HK-2 (cell line): ENCODE results near the gene MSL1.
"Not testable (repeated sequence)": the region's sequence is repeated elsewhere in the genome, so short reads cannot be mapped to it uniquely, and the experiment has no call there.

Experiments
- DNase-seq: peaks from one replicate; pipeline ENCODE4 v3.0.0-alpha.2; 2018; ENCODE audit not compliant: unreplicated experiment

The MSL1 gene

DNA sequence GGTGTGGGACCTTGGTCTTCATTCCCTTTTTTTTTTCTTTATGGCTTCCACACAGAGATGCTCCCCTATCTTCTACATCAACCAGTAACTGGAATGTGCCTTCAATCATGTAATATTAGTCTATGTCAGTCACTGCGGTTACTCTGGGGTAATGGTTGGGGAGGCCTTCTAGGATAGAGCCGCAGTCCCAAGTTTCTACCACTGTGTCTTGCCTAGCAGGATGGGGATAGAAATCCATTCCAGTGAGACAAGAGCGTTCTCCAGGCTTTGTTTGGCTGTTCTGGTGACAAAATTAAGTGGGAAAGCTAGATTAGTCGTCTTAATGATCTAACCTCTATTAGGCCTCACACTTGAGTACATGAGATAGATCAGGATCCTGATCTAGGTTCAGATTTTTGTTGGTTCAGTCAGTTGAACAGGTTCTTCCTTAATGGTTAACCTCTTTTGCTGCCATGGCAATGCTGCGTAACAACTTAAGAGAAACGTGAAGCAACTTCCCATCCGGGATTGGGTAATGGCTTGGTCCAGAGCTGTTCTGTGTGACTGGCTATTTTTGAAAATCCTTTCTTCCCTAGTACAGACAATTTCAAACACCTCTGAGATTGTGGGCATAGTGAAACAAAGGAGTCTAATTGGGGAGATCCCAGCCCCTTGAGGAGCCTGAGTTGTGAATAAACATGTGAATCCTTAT lies 8.7 kb downstream of the MSL1 start:
- DNase-seq = no peak

DNA sequence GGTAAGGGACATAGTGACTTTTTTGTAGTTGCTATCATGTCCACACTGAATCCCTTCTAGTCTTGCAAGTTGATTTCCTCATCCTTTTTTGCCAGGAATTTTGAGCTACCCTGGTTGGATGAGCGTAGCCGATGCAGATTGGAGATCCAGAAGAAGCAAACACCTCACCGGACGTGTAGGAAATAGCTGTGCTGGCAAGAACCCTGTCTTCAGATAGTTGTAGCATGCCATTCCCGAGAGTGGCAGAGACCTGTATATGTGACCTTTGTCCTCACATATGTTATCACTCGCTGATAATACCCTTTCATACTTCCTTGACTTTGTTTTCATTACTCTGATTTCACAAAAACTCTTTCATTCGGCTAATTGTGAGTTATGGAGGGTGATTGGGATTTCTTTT lies 12.4 kb downstream of the MSL1 start:
- DNase-seq = no peak

DNA sequence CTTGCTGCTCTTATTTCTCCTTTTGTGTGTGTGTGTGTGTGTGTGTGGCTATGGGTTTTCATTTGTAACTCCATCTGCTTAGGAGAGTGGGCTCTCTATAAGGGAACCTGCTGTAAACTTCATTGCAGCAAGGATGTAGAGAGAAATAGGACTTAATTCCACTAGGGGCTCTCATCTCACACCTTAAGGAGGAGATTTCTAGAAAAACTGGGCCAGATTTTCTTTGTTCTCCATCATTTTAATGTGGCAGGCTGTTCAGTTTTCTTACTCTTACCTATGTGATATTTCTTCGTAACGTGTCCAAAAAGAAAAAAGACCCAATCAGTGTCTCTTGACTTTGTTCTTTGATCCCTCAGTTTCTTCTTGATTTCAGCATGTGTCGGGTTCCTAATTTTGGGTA lies 14.0 kb downstream of the MSL1 start:
- DNase-seq = no peak

DNA sequence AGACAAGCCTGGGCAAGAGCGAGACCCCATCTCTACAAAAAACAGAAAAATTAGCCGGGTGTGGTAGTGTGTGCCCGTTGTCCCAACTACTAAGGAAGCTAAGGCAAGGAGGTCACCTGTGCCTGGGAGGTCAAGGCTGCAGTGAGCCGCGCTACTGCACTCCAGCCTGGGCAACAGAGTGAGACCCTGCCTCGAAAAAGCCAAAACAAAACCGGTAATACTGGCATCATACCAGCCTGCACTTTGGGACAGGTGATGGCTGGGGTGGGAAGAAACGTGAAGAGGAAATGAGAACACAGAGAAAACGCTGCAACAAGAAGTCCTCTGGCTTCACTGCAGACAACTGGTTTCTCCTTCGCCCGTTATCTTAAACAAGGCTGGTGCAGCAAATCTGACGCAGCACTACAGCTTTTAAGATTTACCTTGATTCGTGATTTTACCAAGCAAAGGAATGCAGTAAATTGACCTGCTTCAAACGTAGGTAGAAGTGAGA lies 17.8 kb downstream of the MSL1 start:
- DNase-seq = no peak

DNA sequence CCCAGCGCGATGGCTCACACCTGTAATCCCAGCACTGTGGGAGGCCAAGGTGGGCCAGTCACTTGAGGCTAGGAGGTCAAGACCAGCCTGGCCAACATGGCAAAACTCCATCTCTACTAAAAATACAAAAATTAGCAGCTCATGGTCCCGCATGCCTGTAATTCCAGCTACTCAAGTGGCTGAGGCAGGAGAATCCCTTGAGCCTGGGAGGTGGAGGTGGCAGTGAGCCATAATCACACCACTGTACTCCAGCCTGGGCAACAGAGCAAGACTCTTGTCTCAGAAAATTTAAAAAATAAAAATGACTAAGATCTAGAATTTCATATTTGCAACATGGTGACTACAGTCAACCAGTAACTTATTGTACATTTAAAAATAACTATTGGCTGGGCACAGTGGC lies 21.4 kb downstream of the MSL1 start:
- not testable (repeated sequence) for DNase-seq

DNA sequence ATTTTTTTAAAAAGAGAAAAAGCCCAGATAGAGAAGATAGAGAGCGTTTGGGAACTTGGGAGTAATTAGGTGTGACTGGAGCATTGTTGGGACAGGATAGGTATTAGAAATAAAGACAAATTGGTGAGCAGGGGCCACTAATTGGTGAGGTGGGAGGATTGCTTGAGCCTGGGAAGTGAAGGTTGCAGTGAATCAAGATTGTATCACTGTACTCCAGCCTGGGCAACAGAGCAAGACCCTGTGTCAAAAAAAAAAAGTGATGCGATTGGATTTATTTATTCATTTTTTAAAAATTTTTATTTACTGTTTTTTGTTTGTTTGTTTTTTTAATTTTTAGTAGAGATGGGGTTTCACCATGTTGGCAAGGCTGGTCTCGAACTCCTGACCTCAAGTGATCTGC lies 23.7 kb downstream of the MSL1 start:
- no peak for DNase-seq

DNA sequence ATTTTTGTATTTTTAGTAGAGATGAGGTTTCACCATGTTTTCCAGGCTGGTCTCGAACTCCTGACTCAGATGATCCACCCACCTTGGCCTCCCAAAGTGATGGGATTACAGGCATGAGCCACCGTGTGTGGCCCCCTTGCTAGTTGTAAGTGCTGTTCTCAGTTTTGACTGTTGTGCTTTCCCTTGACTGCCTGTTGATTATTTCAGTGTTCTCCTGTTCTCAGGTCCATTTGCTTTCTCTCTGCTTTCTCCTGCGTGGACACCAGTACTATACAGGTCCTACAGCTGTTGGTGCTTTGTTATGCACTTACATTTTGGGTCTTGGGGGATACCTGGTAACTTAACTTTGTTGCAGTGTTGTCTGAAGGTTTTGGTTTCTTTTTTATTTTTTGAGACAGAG lies 26.8 kb downstream of the MSL1 start:
- no peak for DNase-seq

DNA sequence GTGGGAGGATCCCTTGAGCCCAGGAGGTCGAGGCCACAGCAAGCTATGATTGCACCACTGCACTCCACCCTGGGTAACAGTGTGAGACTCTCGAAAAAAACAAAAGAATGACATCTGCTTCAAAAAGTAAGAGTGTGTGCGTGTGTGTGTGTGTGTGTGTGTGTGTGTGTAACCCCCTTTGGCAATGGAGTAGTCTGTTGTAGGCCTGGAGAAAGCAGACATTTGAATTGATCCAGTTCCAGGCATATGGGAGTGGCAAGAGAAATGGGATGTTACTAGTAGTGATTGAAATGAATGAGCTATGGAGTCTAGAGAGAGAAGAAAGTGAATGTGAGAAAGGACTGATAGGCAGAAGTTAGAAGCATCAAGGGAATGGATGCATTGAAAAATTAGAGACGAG lies 28.5 kb downstream of the MSL1 start:
- DNase-seq = no peak

DNA sequence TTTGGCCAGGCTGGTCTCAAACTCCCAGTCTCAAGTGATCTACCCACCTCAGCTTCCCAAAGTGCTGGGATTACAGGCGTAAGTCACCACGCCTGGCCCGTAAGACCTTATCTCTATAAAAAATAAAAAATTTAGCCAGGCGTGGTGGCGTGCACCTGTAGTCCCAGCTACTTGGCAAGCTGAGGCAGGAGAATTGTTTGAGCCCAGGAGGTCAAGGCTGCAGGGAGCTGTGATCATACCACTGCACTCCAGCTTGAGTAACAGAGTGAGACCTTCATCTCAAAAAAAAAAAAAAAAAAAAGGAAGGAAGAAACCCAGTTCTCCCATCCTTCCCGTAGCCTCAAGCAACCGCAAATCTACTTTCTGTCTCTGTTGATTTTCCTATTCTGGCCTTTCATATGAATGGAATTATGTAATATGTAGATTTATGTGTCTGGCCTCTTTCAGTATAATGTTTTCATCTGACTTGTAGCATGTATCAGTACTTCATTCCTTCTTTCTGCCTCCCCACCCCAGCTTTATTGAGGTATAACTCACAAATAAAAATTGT lies 29.7 kb downstream of the MSL1 start:
- no peak for DNase-seq

DNA sequence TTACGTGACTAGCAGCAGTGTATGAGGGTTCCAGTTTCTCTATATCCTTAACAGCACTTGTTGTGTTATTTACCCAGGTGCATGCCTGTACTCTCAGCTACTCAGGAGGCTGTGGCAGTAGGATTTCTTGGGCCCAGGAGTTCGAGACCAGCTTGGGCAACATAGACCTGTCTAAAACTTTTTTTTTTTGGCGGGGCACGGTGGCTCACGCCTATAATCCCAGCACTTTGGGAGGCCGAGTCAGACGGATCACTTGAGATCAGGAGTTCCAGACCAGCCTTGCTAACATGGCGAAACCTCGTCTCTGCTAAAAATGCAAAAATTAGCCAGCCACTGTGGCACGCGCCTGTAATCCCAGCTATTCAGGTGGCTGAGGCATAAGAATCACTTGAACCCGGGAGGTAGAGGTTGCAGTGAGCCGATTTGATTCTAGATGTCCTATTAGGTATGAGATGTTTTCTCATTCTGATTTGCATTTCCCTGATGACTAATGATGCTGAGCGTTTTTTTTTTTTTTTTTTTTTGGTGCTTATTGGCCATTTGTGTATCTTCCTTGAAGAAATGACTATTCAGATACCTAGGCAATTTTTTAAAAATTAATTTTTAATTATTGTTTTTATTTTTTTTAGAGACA lies 31.9 kb downstream of the MSL1 start:
- no peak for DNase-seq

DNA sequence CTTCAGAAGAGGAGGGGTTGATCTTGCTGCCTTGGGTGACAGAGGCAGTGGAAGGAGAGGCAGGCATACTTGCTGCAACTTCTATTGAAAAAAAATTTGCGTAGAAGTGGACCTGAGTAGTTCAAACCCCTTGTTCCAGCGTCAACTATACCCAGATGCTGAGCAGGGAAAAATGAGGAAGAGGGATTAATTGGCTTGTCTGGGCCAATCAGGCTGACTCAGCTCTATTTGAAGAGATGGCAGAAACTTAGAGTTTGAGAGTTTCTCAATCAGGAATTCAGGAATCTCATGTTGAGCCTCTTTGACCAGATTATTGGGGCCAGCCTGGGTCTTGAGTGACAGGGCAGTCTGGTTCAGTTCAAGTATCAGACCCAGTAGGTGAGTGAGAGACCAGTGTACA lies 36.2 kb downstream of the MSL1 start:
- DNase-seq = no peak

DNA sequence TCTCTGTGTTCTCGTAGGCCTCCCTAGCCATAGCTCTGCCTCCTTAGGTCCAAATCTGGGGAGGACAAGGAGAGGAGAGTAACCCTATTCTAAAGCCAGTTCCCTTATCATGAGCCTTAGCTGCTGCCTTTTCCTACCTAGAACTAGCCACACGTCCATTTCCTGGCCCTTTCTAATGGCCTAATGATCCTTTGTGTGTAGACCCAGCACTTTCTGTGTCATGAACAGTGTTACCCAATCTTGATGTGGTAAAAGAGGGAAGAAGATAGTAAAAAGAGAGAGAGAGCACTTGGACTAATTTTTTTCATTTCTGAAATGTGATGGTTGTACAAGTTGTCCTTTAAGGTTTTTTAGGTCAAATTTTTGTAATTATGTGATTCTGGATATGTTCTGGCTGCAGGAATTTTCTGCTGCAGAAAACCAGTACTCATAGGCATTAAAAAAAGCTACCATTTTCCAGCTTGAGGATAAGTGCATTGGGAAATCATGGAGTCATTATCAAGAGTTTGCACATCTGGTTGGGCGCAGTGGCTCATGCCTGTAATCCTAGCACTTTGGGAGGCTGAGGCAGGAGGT lies 36.8 kb downstream of the MSL1 start:
- no peak for DNase-seq

DNA sequence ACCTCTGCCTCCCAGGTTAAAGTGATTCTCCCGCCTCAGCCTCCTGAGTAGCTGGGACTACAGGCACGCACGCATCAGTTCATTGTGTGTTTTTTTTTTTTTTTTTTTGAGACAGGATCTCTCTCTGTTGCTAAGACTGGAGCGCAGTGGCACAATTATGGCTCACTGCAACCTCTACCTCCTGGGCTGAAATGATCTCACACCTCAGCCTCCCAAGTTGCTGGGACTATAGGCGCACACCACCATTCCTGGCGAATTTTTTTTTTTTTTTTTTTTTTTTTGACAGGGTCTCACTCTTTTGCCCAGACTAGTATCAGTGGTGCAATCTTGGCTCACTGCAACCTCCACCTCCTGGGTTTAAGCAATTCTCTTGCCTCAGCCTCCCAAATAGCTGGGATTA lies 37.7 kb downstream of the MSL1 start:
- no peak for DNase-seq

DNA sequence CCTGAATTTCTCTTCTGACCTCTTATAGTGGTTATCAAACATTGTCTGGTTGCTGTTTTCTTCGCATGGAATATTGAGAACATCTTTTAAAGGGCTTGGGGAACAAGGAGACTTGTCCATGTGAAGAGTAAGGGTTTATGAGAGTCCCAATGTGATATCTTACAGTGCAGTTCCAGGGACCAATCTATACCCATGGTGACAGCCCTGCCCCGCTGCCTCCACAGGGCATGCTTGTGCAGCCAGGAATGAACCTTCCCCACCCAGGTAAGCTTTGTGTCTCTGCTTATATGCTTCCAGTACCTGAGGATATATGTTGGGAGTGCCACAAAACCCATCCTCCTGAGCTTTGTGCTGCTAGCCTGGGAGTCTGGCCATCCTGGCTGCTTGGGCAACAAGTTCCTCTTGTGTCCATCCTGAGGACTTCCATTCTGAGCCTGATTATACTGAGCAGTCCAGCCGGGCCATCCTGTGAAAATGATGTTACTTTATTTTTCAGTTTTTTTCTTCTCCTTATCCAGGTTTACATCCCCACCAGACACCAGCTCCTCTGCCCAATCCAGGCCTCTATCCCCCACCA lies 46.0 kb downstream of the MSL1 start:
- DNase-seq = no peak

DNA sequence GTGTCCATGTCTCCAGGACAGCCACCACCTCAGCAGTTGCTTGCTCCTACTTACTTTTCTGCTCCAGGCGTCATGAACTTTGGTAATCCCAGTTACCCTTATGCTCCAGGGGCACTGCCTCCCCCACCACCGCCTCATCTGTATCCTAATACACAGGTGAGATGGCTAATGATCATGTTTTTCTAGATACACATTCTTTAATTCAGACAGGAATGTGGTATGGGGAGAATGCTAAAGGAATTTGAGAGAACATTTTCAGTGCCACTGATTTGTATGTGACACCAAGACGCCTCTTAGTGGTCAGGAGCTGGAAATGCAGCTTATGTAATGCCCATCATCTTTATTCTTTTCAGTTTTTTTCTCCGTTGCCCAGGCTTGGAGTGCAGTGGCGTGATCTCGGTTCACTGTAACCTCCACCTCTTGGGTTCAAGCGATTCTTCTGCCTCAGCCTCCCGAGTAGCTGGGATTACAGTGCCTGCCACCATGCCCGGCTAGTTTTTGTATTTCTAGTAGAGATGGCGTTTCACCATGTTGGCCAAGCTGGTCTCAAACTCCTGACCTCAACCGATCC lies 46.6 kb downstream of the MSL1 start:
- DNase-seq = no peak

DNA sequence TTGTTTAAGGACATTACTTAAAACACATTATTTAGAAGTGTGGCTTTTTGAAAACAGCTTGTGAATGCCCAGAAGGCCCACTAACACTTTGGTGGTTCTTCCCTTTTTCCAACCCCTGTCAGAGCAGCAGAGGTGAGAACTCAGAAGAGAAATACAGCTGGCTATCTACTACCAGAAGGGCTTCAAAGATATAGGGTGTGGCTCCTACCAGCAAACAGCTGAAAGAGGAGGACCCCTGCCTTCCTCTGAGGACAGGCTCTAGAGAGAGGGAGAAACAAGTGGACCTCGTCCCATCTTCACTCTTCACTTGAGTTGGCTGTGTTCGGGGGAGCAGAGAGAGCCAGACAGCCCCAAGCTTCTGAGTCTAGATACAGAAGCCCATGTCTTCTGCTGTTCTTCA lies 48.6 kb downstream of the MSL1 start:
- no peak for DNase-seq

DNA sequence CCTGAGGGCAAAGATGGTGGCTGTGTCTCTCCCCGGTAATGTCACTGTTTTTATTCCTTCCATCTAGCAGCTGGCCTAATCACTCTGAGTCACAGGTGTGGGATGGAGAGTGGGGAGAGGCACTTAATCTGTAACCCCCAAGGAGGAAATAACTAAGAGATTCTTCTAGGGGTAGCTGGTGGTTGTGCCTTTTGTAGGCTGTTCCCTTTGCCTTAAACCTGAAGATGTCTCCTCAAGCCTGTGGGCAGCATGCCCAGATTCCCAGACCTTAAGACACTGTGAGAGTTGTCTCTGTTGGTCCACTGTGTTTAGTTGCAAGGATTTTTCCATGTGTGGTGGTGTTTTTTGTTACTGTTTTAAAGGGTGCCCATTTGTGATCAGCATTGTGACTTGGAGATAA lies 50.0 kb downstream of the MSL1 start:
- DNase-seq = no peak

DNA sequence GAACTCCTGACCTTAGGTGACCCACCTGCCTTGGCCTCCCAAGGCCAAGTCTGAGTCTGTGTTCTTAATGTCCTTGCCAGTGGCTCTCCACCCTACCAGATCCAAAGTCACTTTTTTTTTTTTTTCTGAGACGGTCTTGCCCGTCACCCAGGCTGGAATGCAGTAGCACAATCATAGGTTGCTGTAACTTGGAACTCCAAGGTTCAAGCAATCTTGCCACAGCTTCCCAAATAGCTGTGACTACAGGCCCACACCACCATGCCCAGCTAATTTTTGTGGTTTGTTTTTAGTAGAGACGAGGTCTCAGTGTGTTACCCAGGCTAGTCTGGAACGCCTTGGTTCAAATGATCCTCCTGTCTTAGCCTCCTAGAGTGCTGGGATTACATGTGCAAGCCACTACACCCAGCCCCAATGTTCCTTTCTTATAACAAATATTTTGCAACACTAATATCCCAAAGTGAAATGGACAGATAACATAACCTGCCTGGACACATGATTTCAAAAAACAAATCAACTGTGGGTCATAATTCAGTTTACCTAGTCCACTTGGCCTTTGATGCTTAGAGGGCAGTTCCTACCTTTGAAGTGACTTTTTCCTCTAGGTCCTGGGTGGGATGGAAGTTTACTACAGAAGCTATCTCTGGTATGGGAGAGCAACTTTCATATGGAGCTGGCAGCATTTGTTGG lies 51.5 kb downstream of the MSL1 start:
- DNase-seq = no peak

DNA sequence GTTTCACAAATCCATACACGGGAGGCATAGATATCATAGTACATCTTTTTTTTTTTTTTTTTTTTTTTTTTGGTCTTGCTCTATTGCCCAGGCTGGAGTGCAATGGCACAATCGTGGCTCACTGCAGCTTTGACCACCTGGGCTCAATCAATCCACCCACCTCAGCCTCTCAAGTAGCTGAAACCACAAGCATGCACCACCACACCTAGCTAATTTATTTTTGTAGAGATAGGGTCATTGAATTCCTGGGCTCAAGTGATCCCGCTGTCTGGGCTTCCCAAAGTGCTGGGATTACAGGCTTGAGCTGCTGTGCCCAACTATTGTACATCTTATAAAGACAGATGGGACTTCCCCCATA lies 52.0 kb downstream of the MSL1 start:
- DNase-seq = no peak

DNA sequence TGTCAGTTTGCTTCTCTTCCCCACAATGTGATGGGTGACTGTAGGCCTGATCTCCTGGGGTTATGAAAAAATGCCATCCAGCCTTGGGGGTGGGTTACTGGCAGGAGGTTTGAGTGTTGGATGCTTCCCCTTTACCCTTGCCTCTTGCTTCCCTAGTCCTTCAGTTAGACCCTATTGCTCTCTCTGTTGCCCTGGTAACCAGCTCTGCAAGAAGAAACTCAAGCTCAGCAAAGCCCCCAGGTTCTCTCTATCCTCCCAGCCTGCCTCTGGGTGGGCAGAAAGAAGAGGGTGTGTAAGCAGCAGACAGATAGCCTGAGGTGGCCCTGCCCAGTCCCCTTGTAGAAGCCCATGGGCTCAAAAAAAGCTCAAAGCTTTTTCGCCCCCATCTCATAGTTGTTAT lies 52.7 kb downstream of the MSL1 start:
- no peak for DNase-seq

DNA sequence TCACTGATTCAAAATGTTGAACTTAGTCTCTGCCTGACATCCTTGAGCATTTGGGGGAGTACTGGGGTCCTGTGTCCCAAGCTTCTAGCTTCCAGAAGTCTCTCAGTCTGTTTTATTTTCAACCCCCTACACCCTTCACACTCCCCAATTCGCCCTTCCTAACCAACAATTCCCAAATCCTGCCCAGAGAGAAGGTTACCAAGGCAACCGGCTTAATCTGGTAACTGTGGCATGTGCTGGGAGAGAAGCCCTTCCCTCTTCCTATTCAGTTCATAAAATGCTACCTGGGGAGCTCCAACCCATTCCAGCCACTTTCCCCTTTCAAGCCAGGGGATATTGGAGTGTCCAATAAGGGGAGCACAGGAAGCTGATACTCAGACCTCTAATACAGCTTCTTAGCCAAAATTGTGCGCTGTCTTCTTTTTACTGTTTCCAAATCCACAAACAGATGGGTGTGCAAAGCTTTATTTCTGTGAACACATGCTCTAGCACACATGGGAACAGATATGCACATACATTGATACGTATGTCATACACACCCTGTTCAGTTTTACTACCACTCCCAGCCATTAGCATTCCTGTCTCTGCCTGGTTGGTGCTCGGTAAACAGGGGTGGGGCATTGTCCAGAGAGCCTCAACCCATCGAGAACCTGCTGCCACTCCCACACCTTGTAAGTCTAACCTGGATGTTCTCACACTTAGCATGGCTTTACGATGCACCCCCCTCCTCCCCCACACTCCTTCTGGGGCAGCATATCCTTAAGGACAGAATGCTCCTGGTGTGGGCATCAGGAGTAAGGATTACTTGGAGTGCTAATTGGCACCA lies 54.4 kb downstream of the MSL1 start:
- no peak for DNase-seq
